Liver (tissue), 9 donors: ENCODE data around the gene CROCC2. TPM values are rescaled to one million over a fixed set of nuclear protein-coding genes. Genes with fewer than 3 reads are reported as not detected.

Experiments used
- DNase-seq: peaks from one replicate; pipeline ENCODE4 v3.0.0-alpha.2; 2017; ENCODE audit warnings: low spot score
- H3K27ac ChIP-seq, 2 donors: one replicate each; pipeline ENCODE4 v1.7.0; 2013; ENCODE audit warnings: inconsistent platforms in 2 of 2, low read length in 2 of 2, control low read depth in 1 of 2, low read depth in 1 of 2, mild to moderate bottlenecking in 1 of 2
- H3K27me3 ChIP-seq, 4 donors: one replicate each; pipeline versions ENCODE4 v1.6.1 to v1.7.0; 2013; ENCODE audit warnings: low read length in 3 of 4, inconsistent platforms in 1 of 4, mild to moderate bottlenecking in 1 of 4, moderate library complexity in 1 of 4; ENCODE audit not compliant: control insufficient read depth in 4 of 4, insufficient read depth in 4 of 4
- H3K36me3 ChIP-seq, 4 donors: one replicate each; pipeline versions ENCODE4 v1.6.1 to v1.7.0; 2013; ENCODE audit warnings: low read length in 3 of 4, mild to moderate bottlenecking in 3 of 4, low read depth in 1 of 4, moderate library complexity in 1 of 4; ENCODE audit not compliant: control insufficient read depth in 4 of 4, insufficient read depth in 3 of 4
- H3K4me1 ChIP-seq, 4 donors: one replicate each; pipeline versions ENCODE4 v1.6.1 to v1.7.0; 2013; ENCODE audit warnings: low read length in 3 of 4, mild to moderate bottlenecking in 3 of 4, moderate library complexity in 1 of 4; ENCODE audit not compliant: control insufficient read depth in 4 of 4, insufficient read depth in 4 of 4
- H3K4me3 ChIP-seq, 3 donors: one replicate each; pipeline versions ENCODE4 v1.6.1 to v1.7.0; 2013; ENCODE audit warnings: low read length in 3 of 3, control low read depth in 1 of 3, low read depth in 1 of 3, mild to moderate bottlenecking in 1 of 3
- H3K9ac ChIP-seq, 2 donors: one replicate each; pipeline ENCODE4 v1.7.0; 2013; ENCODE audit warnings: low read length in 2 of 2, mild to moderate bottlenecking in 2 of 2, moderate library complexity in 2 of 2, control low read depth in 1 of 2, low read depth in 1 of 2
- H3K9me3 ChIP-seq, 4 donors: one replicate each; pipeline versions ENCODE4 v1.6.1 to v1.7.0; 2013; ENCODE audit warnings: low read length in 3 of 4; ENCODE audit not compliant: control insufficient read depth in 4 of 4
- ATF3 ChIP-seq: IDR thresholded peaks from 2 replicates; pipeline ENCODE4 v1.6.1; 2016; ENCODE audit warnings: antibody characterized with exemption
- EGR1 ChIP-seq, 2 donors: IDR thresholded peaks; 2 replicates each; pipeline ENCODE4 v1.6.1; 2016 to 2018; ENCODE audit warnings: antibody characterized with exemption in 2 of 2, low read depth in 2 of 2
- FOXA1 ChIP-seq: IDR thresholded peaks from 2 replicates; pipeline ENCODE4 v1.6.1; 2016; ENCODE audit warnings: antibody characterized with exemption
- FOXA2 ChIP-seq: IDR thresholded peaks from 2 replicates; pipeline ENCODE4 v1.6.1; 2016; ENCODE audit warnings: antibody characterized with exemption
- GABPA ChIP-seq, 2 donors: IDR thresholded peaks in 1 of 2; conservative IDR thresholded peaks in 1 of 2; 2 replicates each; pipeline ENCODE4 v1.6.1; 2016; ENCODE audit warnings: antibody characterized with exemption in 2 of 2, mild to moderate bottlenecking in 1 of 2, moderate library complexity in 1 of 2
- HNF4A ChIP-seq, 2 donors: conservative IDR thresholded peaks; 2 replicates each; pipeline ENCODE4 v1.6.1; 2016; ENCODE audit warnings: antibody characterized with exemption in 2 of 2, mild to moderate bottlenecking in 2 of 2
- HNF4G ChIP-seq: IDR thresholded peaks from 2 replicates; pipeline ENCODE4 v1.6.1; 2016; ENCODE audit warnings: antibody characterized with exemption
- JUND ChIP-seq, 2 donors: IDR thresholded peaks; 2 replicates each; pipeline ENCODE4 v1.6.1; 2016; ENCODE audit warnings: antibody characterized with exemption in 2 of 2
- MAX ChIP-seq: IDR thresholded peaks from 2 replicates; pipeline ENCODE4 v1.6.1; 2016; ENCODE audit warnings: antibody characterized with exemption
- NR2F2 ChIP-seq: IDR thresholded peaks from 2 replicates; pipeline ENCODE4 v1.6.1; 2016; ENCODE audit warnings: antibody characterized with exemption
- RAD21 ChIP-seq, 2 donors: IDR thresholded peaks; 2 replicates each; pipeline ENCODE4 v1.6.1; 2016; ENCODE audit warnings: antibody characterized with exemption in 2 of 2, mild to moderate bottlenecking in 2 of 2
- REST ChIP-seq: IDR thresholded peaks from 2 replicates; pipeline ENCODE4 v1.6.1; 2016; ENCODE audit warnings: antibody characterized with exemption, mild to moderate bottlenecking
- RXRA ChIP-seq, 2 donors: IDR thresholded peaks; 2 replicates each; pipeline ENCODE4 v1.6.1; 2017 to 2018; ENCODE audit warnings: antibody characterized with exemption in 2 of 2, mild to moderate bottlenecking in 1 of 2
- SP1 ChIP-seq: IDR thresholded peaks from 2 replicates; pipeline ENCODE4 v1.6.1; 2018; ENCODE audit warnings: antibody characterized with exemption, mild to moderate bottlenecking
- TAF1 ChIP-seq: conservative IDR thresholded peaks from 2 replicates; pipeline ENCODE4 v1.6.1; 2016; ENCODE audit warnings: antibody characterized with exemption, mild to moderate bottlenecking
- YY1 ChIP-seq: IDR thresholded peaks from 2 replicates; pipeline ENCODE4 v1.6.1; 2016; ENCODE audit warnings: antibody characterized with exemption, mild to moderate bottlenecking
- WGBS: extraction: QIAGEN DNeasy Blood & Tissue Kit; methylation state at CpG from one replicate; pipeline ENCODE4 v1.1.7; 2013; 5-methylcytosine and 5-hydroxymethylcytosine counted together
- polyA plus RNA-seq, 2 donors: library from polyadenylated mRNA; stranded (reverse) in 1 of 2; unstranded in 1 of 2; fragments of 200-250 nt in 1 of 2; fragments of >200 nt in 1 of 2; fragmentation: Nextera tagmentation in 1 of 2; extraction: Ambion mirVana in 1 of 2; gene quantifications; one replicate each; pipeline versions ENCODE4 v1.2.1 to v1.2.3, GENCODE V29; 2013 to 2015
- total RNA-seq, 2 donors: library from RNA; depleted of rRNA; stranded (reverse); fragments of >200 nt; gene quantifications; one replicate each; pipeline ENCODE4 v1.2.3, GENCODE V29; 2014
- TF ChIP-seq, protein P1 (sequence below): fragments of 150-350 bp; IDR thresholded peaks from 2 replicates; pipeline ENCODE4 v1.5.1; 2017; ENCODE audit warnings: improper control_type of control experiment, low read depth, low read length; ENCODE audit not compliant: missing input control
- TF ChIP-seq, protein P2 (sequence below): IDR thresholded peaks from 2 replicates; pipeline ENCODE4 v1.6.1; 2016; ENCODE audit warnings: antibody characterized with exemption
- donor health status: healthy.
- donor health status: healthy.
- donor health status: healthy.
- donor health status: healthy.
- donor health status: healthy.

The CROCC2 gene
- total and polyA plus RNA-seq, 4 donors, result under 0.01 to 0.13 (median 0.05) TPM

DNA sequence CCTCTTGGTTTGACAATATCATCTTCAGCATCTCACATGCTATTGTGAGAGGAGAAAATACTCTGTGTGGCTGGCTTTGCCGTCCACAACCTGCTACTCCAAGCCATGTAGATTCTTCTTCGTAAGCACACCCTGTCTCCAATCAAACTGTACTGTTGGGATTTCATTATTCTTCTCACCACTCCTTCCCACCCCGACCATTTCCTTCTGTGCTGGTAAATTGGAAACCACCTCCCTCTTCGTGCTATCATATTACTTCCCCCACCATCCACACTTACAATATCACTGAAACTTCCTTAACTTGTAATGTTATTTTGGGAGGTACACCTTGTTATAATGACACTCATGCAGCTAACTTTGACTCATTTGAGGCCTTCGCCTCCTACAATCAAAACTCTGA lies 40.7 kb upstream of the CROCC2 start:
- no peak overlapping the region for H3K9ac ChIP-seq
- no peak for DNase-seq
- peak overlapping the region; percentile 31 to 78 for H3K27ac ChIP-seq
- no peaks in the 10 kb centered on the region for H3K27me3 ChIP-seq
- TF ChIP-seq FOXA1, result no peak
- no peak for TF ChIP-seq YY1
- no peak for TF ChIP-seq GABPA (IDR thresholded peaks at IDR 0.05 in 1 of 2, conservative IDR thresholded peaks at IDR 0.05 in 1 of 2)
- no peak for TF ChIP-seq RAD21 (IDR thresholded peaks at IDR 0.05)
- TF ChIP-seq HNF4G, result no peak
- TF ChIP-seq EGR1 (IDR thresholded peaks at IDR 0.05; ENCODE audit: low read depth in 2 of 2), result no peak
- no peak for TF ChIP-seq SP1
- TF ChIP-seq RXRA (IDR thresholded peaks at IDR 0.05), result no peak
- peaks cover 0 to 3% (median 0%) of the 10 kb centered on the region in 4 donors for H3K36me3 ChIP-seq
- H3K4me3 ChIP-seq, result no peak overlapping the region
- H3K4me1 ChIP-seq, result peaks cover 11 to 79% (median 45%) of the 10 kb centered on the region in 4 donors
- H3K9me3 ChIP-seq, result no peaks in the 10 kb centered on the region
- 85% methylated on average over 5 of the region's 5 CpGs for WGBS

DNA sequence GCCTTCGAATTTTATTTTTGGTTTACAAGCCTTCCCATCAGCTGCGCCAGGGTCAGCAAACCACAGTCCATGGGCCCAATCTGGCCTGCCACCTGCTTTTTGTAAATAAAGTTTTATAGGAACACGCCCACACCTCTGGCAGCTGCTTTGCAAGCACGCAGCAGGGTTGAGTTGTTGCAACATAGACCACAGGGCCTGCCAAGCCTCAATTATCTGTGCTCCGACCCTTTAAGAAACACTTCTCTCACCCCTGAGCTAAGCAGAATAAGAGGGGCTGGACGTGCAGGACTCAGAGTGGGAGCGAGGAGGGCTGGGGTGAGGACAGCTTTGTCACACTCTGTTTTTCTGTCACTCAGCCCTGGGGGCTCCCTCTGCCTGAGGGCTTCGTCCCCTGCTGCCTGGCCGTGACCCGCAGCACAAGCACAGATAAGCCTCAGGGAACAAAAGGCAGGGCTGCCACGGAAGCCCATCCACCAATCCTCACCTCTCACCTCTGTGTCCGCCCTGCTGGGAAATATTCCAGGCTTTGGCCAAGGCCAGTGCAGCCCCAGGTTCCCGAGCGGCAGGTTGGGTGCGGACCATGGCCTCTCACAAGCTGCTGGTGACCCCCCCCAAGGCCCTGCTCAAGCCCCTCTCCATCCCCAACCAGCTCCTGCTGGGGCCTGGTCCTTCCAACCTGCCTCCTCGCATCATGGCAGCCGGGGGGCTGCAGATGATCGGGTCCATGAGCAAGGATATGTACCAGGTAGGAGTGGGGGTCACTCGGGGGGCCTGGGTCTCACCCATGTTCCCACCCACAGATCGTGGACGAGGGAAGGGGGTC lies 37.6 kb upstream of the CROCC2 start, which contains the start of gene AGXT:
TSS of gene AGXT (plus strand) at position 539 of the 823 bp plus-strand sequence. CDS start at position 581, 42 bp downstream.
- peak; percentile 65 for DNase-seq
- H3K27ac ChIP-seq, result peak within 1 kb of the TSS; percentile 76 to 77
- TF ChIP-seq JUND (IDR thresholded peaks at IDR 0.05) (peak; percentile 19 to 69), GABPA (IDR thresholded peaks at IDR 0.05 in 1 of 2, conservative IDR thresholded peaks at IDR 0.05 in 1 of 2) (peak in 1 of 2 donors; percentile 46), FOXA1 (peak; percentile 64), NR2F2 (no peak), RXRA (IDR thresholded peaks at IDR 0.05) (peak; percentile 97 to 98), TAF1 (peak; percentile 99), SP1 (peak; percentile 92), EGR1 (IDR thresholded peaks at IDR 0.05; ENCODE audit: low read depth in 2 of 2) (peak; percentile 68 to 72), FOXA2 (peak; percentile 67), REST (peak; percentile 84), MAX (peak; percentile 96), HNF4A (conservative IDR thresholded peaks at IDR 0.05) (peak; percentile 78 to 85), HNF4G (peak; percentile 9), ATF3 (no peak), YY1 (peak; percentile 73), RAD21 (IDR thresholded peaks at IDR 0.05) (peak; percentile 22 to 41)
- TF ChIP-seq, protein P1, sequence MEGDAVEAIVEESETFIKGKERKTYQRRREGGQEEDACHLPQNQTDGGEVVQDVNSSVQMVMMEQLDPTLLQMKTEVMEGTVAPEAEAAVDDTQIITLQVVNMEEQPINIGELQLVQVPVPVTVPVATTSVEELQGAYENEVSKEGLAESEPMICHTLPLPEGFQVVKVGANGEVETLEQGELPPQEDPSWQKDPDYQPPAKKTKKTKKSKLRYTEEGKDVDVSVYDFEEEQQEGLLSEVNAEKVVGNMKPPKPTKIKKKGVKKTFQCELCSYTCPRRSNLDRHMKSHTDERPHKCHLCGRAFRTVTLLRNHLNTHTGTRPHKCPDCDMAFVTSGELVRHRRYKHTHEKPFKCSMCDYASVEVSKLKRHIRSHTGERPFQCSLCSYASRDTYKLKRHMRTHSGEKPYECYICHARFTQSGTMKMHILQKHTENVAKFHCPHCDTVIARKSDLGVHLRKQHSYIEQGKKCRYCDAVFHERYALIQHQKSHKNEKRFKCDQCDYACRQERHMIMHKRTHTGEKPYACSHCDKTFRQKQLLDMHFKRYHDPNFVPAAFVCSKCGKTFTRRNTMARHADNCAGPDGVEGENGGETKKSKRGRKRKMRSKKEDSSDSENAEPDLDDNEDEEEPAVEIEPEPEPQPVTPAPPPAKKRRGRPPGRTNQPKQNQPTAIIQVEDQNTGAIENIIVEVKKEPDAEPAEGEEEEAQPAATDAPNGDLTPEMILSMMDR, result no peak
- TF ChIP-seq, protein P2, sequence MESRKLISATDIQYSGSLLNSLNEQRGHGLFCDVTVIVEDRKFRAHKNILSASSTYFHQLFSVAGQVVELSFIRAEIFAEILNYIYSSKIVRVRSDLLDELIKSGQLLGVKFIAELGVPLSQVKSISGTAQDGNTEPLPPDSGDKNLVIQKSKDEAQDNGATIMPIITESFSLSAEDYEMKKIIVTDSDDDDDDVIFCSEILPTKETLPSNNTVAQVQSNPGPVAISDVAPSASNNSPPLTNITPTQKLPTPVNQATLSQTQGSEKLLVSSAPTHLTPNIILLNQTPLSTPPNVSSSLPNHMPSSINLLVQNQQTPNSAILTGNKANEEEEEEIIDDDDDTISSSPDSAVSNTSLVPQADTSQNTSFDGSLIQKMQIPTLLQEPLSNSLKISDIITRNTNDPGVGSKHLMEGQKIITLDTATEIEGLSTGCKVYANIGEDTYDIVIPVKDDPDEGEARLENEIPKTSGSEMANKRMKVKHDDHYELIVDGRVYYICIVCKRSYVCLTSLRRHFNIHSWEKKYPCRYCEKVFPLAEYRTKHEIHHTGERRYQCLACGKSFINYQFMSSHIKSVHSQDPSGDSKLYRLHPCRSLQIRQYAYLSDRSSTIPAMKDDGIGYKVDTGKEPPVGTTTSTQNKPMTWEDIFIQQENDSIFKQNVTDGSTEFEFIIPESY, result peak; percentile 84
- H3K36me3 ChIP-seq, result peaks cover 0 to 14% (median 3%) of the 10 kb centered on the region in 4 donors
- WGBS, result 29% methylated on average over 21 of the region's 21 CpGs
- H3K27me3 ChIP-seq, result no peaks in the 10 kb centered on the region
- no peaks in the 10 kb centered on the region for H3K9me3 ChIP-seq
- H3K4me1 ChIP-seq, result peaks cover 17 to 87% (median 65%) of the 10 kb centered on the region in 4 donors
- H3K9ac ChIP-seq, result peak within 1 kb of the TSS; percentile 68 to 91
- peak within 1 kb of the TSS; percentile 60 to 68 (median 62) for H3K4me3 ChIP-seq
